ENCODE measurements around the gene DCDC2.

DNA sequence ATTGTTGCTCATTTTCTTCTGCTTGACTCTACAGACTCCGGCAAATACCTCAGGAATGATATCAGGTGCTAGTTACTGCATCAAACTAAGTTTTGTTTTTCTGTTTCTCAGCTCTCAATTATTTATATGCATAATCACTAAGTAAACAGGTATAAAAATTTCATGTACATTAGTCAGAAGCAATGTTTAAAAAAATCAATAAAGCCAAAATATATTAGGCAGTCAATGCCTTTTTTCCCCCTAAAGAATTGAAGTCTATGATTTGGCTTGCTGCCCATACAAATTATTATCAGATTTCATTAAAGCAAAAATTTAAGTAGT is 24.3 kb upstream of the DCDC2 start:
- no peak for TF ChIP-seq EZH2 (IDR thresholded peaks at IDR 0.05; ENCODE audit: borderline replicate concordance, low read length)
- TF ChIP-seq, protein P1, sequence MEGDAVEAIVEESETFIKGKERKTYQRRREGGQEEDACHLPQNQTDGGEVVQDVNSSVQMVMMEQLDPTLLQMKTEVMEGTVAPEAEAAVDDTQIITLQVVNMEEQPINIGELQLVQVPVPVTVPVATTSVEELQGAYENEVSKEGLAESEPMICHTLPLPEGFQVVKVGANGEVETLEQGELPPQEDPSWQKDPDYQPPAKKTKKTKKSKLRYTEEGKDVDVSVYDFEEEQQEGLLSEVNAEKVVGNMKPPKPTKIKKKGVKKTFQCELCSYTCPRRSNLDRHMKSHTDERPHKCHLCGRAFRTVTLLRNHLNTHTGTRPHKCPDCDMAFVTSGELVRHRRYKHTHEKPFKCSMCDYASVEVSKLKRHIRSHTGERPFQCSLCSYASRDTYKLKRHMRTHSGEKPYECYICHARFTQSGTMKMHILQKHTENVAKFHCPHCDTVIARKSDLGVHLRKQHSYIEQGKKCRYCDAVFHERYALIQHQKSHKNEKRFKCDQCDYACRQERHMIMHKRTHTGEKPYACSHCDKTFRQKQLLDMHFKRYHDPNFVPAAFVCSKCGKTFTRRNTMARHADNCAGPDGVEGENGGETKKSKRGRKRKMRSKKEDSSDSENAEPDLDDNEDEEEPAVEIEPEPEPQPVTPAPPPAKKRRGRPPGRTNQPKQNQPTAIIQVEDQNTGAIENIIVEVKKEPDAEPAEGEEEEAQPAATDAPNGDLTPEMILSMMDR (conservative IDR thresholded peaks at IDR 0.05 in 1 of 2, IDR thresholded peaks at IDR 0.05 in 1 of 2; ENCODE audit: extremely low read depth in 1 of 2, insufficient read depth in 1 of 2, low read depth in 1 of 2, low read length in 2 of 2): no peak

Measured in mammary epithelial cell (primary cell).